ENCODE data around the gene TAF1C. TPM values are rescaled to one million over a fixed set of nuclear protein-coding genes. Genes with fewer than 3 reads are reported as not detected.

The TAF1C gene
- total and polyA plus RNA-seq, 2 of the 8 experiments (the other 6 are each of a cell fraction or from before 2014, with no cell fraction given): 44.6 to 63.8 TPM

DNA sequence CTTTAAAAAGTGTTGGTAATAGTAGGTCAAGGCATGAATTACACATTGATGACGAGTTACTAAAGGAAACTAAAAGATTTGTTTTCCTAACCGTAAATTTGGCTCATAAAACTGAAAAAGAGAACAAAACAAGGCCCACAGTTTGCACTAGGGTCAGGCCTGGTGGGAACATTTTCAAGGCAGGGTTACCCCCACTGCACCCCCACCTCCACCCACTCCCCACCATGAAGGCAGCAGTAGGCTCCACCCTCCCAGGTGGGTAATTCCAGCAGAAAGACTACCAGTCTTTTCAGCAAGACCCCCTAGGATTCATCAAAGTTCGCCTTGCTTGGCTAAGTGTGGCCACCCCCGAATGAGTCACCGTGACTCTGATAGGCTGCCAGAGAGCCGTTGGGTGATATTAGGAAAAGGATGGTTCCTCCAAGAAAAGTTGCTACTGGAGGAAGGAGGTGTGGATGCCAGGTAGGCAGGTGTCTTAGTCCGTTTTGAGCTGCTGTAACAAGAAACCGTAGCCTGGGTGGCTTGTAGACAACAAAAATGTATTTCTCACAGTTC, 33.1 kb downstream of the TAF1C start:
- FAIRE-seq: no peak
- POLR2A ChIA-PET (ENCODE audit: partially characterized antibody): interaction anchor here (0.7 kb wide), 1 partner anchor 37 kb away, joined by 3 read pairs; the partner anchor contains the start of gene MBTPS1
- no peaks in the 10 kb centered on the region for H3K79me1 ChIP-seq (ENCODE audit: low read depth, low read length)

More for the DNA sequence above, 33.1 kb downstream of the TAF1C start:
- Histone ChIP-seq H3K9ac (replicated peaks in 1 of 4; ENCODE audit: extremely low read depth in 1 of 4, low read depth in 3 of 4, low read length in 3 of 4) (no peak overlapping the region), H3K56ac (replicated peaks; ENCODE audit: insufficient read length, low read depth, low read length) (no peak overlapping the region), H4K91ac (replicated peaks; ENCODE audit: insufficient read length, low read length) (no peak overlapping the region), H2BK15ac (ENCODE audit: low read length) (no peak overlapping the region), H3K4me3 (ENCODE audit: extremely low read depth in 1 of 4, insufficient read depth in 2 of 4, low read depth in 3 of 4, low read length in 4 of 4) (no peak overlapping the region), H3K18ac (ENCODE audit: extremely low read depth, low read length) (no peak overlapping the region), H2BK12ac (ENCODE audit: low read depth, low read length) (no peak overlapping the region), H4K8ac (ENCODE audit: extremely low read depth, insufficient read depth, low read length) (no peak overlapping the region; the same call in 1 of the 2 replicates), H3K4me2 (ENCODE audit: insufficient read depth in 1 of 2, low read depth in 2 of 2, low read length in 2 of 2) (no peak overlapping the region), H3K36me3 (ENCODE audit: control insufficient read depth in 2 of 4, insufficient read depth in 4 of 4, low read length in 3 of 4) (no peaks in the 10 kb centered on the region), H3K4ac (replicated peaks; ENCODE audit: insufficient read length, low read depth, low read length) (no peak overlapping the region), H2AFZ (ENCODE audit: low read length) (0 out of 2 replicates have a peak overlapping the region, but pooled peaks have one; percentile 73), H2BK120ac (replicated peaks; ENCODE audit: low read depth, low read length) (no peak overlapping the region), H4K20me1 (replicated peaks in 1 of 2; ENCODE audit: control insufficient read depth in 1 of 2, insufficient read depth in 2 of 2, low read length in 2 of 2) (no peaks in the 10 kb centered on the region), H2BK20ac (ENCODE audit: low read length) (no peak overlapping the region), H4K5ac (ENCODE audit: insufficient read length, low read depth, low read length) (no peak overlapping the region), H2AK5ac (ENCODE audit: low read depth, low read length) (no peak overlapping the region), H3K27me3 (replicated peaks in 1 of 4; ENCODE audit: control insufficient read depth in 3 of 4, extremely low read depth in 1 of 4, insufficient read depth in 3 of 4, low read length in 3 of 4) (no peaks in the 10 kb centered on the region), H3K23ac (ENCODE audit: insufficient read length) (no peak overlapping the region), H3K4me1 (replicated peaks in 1 of 4; ENCODE audit: control insufficient read depth in 3 of 4, insufficient read depth in 4 of 4, low read length in 3 of 4) (no peaks in the 10 kb centered on the region), H3K9me3 (ENCODE audit: insufficient read depth in 2 of 2, low read depth in 1 of 2, low read length in 1 of 2) (no peaks in the 10 kb centered on the region), H2BK5ac (ENCODE audit: low read depth, low read length) (no peak overlapping the region), H3K14ac (ENCODE audit: insufficient read length) (no peak overlapping the region), H3K79me2 (ENCODE audit: control insufficient read depth in 1 of 2, insufficient read depth in 2 of 2, low read length in 2 of 2) (no peaks in the 10 kb centered on the region), H3K27ac (ENCODE audit: low read depth, low read length) (no peak overlapping the region), H3K23me2 (ENCODE audit: low read depth, low read length) (no peaks in the 10 kb centered on the region)
- TF ChIP-seq TEAD4 (IDR thresholded peaks at IDR 0.05; ENCODE audit: low read depth, low read length) (no peak), EGR1 (IDR thresholded peaks at IDR 0.05; ENCODE audit: borderline replicate concordance, low read depth, low read length) (no peak), SP2 (IDR thresholded peaks at IDR 0.05; ENCODE audit: low read length) (no peak), CTCF (IDR thresholded peaks at IDR 0.05; ENCODE audit: control extremely low read depth in 1 of 3, insufficient read depth in 1 of 3, low read depth in 1 of 3, low read length in 3 of 3) (no peak), PHF8 (conservative IDR thresholded peaks at IDR 0.05; ENCODE audit: low read depth, low read length) (no peak), NRF1 (IDR thresholded peaks at IDR 0.05; ENCODE audit: low read depth, low read length) (no peak), MAFK (IDR thresholded peaks at IDR 0.05; ENCODE audit: low read depth, low read length) (no peak), RAD21 (IDR thresholded peaks at IDR 0.05 in 1 of 2, conservative IDR thresholded peaks at IDR 0.05 in 1 of 2; ENCODE audit: low read depth in 2 of 2, low read length in 2 of 2) (no peak), BACH1 (IDR thresholded peaks at IDR 0.05; ENCODE audit: low read length) (no peak), SP1 (IDR thresholded peaks at IDR 0.05; ENCODE audit: low read depth, low read length) (no peak), YY1 (IDR thresholded peaks at IDR 0.05; ENCODE audit: low read depth, low read length) (no peak)
- 82% methylated on average over 8 of the region's 8 CpGs; no CpG with 5 or more reads in 1 of the 2 experiments for WGBS, 2 experiments (ENCODE audit: extremely low coverage in 1 of 2, insufficient coverage in 1 of 2, insufficient read length in 1 of 2, insufficient replicate concordance in 2 of 2, low coverage in 1 of 2, low lambda C conversion rate in 2 of 2, missing lambda C conversion rate in 1 of 2)
- CTCF ChIA-PET (ENCODE audit: partially characterized antibody): interaction anchor here (0.8 to 5.0 kb wide), 3 partner anchors 16 to 37 kb away, joined by 3 to 32 read pairs (median 4); partner anchors contain the start of gene MBTPS1
- no peak for DNase-seq (ENCODE audit: low read depth in 1 of 2, low spot score in 2 of 2)
